GM23248 (cell line): Measurements from ENCODE around the gene EFCAB11.

ENCODE experiments used
- EZH2 ChIP-seq: fragments of 200-600 bp; sonication (generic); IDR thresholded peaks from 2 replicates; pipeline ENCODE4 v1.6.1; 2018; ENCODE audit warnings: antibody characterized with exemption, mild to moderate bottlenecking; ENCODE audit not compliant: insufficient read depth, poor library complexity, severe bottlenecking
- EZH2phosphoT487 ChIP-seq: fragments of 200-600 bp; sonication (generic); IDR thresholded peaks from 2 replicates; pipeline ENCODE4 v1.6.1; 2018; ENCODE audit warnings: antibody characterized with exemption, moderate library complexity, mild to moderate bottlenecking, low read depth; ENCODE audit not compliant: insufficient read depth

DNA sequence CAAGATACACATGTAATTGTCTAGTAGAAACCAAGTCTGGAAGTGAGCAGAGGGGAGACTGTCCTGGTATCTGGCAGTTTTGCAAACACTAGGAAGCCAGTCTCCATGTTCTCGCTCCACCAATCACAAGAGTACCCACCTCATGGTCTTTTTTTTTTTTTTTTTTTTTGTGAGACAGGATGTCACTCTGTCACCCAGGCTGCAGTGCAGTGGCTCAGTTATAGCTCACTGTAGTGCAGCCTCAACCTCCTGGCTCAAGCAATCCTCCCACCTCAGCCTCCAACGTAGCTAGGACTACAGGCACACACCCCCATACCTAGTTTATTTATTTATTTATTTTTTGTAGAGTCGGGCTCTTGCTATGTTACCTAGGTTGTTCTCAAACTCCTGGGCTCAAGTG lies 189.2 kb downstream of the EFCAB11 start:
- TF ChIP-seq EZH2 (no peak), EZH2phosphoT487 (no peak)
